Stromal cell of bone marrow (primary cell): ENCODE results near the gene REST.

Source experiments
- DNase-seq: peaks from one replicate; pipeline ENCODE4 v3.0.0-alpha.2; 2012; ENCODE audit warnings: low read depth

The REST gene

DNA sequence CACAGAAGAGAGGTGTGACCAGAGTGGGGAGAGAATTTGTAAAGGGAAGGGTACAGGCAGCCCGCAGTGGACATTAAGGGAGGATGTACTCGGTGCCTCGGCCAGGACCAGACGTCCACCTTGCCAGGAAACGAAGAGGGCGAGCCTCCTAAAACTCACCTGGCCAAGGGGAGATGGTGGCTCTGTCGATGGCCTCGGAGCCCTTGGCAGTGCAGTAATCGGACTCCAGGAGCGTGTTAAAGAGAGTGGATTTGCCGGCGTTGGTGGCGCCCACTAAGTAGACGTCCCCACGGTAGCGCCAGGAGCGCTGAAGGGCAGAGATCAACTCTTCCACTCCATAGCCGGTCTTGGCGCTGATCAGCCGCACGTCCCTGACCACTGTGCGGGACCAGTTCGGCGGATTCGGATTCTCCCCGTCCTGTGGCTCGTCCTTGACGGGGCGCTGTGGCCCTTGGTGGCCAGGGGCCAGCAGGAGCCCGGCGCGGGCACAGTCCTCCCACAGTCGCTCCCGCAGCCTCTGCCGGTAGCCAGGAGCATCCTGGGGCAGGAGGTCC is 68.7 kb downstream of the REST start:
- DNase-seq, result no peak

DNA sequence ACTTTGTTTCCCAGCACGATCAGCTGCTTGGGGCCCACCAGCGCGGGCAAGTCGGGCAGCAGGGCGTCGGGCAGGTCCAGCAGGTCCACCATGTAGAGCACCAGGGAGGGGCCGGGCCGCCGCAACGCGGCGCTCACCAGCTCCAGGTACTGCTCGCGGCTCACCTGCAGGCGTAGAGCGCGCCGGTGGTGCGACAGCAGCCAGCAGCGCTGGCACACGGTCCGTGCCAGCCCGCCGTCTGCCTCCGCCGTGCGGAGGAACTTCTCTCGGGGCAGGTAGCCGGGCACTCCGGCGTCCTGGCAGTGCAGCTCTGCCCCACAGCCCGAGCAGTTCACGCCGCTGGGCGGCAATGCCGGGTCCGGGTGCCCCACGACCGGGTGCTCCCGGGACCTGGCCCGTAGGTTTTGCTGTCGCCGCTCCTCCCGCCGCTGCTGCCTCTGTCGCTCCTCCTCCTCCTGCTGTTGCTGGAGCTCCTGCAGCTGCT is 69.2 kb downstream of the REST start:
- no peak for DNase-seq

DNA sequence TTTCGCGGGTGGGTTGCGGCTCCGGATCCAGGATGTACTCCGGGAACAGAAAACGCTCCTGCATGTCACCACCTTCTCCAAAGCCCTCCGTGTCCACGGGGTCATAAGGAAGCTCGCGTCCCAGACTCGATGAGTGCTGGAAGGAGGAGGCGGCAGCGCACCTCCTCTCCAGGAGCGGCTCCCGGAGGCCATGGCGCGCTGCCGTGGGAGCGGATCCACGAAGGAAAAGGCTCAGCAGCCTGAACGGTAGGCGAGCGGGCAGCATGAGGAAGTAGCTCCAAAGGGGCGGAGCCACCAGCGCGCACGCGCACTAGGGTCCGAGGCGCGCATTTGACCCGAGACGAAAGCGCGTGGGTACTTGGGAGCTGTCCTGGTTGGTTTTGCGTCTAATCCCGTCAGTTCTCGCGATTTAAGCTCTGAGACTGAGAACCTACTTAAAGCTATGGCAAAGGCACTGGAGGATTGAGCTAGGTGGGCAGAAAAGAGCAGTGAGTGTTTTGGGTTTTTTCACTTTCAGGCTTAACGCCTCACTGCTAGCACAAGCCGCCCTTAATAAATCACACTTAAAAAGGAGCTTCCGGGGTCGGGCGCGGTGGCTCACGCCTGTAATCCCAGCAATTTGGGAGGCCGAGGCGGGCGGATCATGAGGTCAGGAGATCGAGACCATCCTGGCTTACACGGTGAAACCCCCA is 69.8 kb downstream of the REST start, which contains the start of gene NOA1:
Gene NOA1 (minus strand): TSS at position 286 of the 692 bp plus-strand sequence. CDS start 21 bp downstream, at position 265.
- peak; percentile 98 for DNase-seq

DNA sequence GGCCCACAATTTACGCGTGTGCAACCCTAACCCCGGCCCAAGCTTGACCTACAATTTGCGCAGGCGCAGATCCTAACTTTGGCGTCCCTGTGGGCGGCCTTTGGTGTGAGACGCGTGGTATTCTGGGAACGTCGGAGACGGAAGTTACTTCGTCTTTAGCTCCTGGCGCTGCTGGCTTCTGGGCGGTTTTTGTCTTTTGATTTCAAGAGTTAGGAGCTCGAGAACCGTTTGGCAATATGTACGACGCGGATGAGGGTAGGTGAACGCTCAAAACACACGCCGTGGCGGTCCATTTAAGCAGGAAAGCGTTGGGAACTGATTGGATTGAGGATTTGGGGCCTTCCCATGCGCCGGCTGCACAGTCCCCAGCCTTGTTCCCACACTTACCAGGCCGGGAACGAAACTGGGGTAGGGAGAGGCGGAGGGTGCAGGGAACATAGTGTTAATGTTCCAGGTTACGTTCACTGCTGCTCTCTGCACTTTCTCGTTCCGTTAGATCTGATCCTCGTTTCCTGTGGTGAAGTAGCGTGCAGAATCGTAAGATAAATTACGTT is 71.1 kb downstream of the REST start, which contains the start of gene POLR2B:
Gene POLR2B (plus strand): TSS at position 147 of the 554 bp plus-strand sequence. CDS start 90 bp downstream, at position 237.
- DNase-seq, result peak; percentile 93

DNA sequence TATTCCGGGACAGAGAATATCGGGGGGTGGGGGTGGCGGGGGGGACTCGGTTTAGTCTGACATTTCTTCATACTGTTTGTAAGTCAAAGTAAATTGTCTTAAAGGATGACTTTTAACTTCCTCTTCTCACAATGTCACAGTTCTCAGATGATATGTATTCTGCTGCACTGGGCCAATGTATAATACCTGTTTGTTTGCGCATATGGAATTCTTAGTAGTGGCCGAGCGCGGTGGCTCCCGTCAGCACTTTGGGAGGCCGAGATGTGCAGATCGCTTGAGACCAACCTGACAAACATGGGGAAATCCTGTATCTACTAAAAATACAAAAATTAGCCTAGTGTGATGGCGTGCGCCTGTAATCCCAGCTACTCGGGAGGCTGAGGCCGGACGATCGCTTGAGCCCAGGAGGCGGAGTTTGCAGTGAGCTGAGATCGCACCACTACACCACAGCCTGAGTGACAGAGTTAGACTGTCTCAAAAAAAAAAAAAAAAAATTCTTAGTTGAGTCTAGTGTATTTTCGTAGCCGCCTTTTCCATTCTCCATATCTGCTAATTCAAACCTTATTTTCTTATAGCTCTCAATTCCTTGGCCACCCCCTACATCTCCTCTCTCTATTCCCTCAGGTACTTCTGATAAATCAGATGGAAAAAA is 71.8 kb downstream of the REST start:
- no peak for DNase-seq

DNA sequence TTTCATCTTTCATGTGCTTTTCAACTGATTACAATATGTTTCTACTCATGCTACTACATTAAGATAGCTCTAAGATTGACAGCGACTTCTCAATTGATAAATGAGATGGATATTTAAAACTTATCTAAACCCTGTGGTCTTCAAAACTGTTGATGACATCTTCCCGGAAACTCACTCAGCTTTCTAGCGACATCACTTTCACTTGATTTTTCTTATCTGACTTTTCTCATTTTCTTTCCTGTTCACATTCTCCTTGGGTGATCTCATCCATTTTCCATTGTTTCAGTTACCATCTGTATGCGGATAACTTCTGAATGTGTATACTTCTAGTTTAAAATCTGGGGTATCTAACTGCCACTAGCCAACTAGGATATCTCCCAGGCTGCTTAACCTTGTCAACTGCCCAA is 74.1 kb downstream of the REST start:
- DNase-seq, result no peak

DNA sequence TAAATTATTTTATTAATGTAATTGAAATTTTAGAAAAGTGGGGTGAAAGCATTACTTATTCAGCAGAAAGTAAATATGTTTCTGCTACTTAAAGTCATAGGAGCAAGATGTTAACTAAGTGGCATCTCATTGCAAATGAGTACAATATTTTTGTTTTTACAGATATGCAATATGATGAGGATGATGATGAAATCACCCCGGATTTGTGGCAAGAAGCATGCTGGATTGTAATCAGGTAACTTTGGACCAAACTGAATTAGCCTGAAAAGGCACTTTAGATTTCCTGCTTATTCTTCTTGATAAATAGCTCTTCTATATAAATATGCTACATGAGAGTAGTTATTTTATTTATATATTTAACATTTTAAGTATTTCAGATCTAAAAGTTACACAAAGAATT is 78.5 kb downstream of the REST start:
- DNase-seq, result no peak

DNA sequence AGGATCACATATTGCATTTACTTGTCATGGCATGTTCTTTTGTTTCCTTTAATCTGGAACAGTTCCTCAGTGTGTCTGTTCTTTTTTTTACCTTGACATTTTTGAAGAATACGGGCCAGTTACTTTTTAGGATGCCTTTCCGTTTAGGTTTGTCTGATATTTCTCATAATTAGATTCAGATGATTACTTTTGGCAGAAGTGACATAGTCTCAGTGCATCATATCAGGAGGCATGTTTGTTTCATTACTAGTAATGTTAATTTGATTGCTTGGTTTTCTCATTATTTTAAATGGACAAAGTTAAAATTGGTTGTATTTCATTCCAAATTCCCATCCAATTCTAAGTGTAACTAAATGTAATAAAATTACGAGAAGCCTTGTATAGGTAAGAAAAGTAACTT is 79.3 kb downstream of the REST start:
- no peak for DNase-seq

DNA sequence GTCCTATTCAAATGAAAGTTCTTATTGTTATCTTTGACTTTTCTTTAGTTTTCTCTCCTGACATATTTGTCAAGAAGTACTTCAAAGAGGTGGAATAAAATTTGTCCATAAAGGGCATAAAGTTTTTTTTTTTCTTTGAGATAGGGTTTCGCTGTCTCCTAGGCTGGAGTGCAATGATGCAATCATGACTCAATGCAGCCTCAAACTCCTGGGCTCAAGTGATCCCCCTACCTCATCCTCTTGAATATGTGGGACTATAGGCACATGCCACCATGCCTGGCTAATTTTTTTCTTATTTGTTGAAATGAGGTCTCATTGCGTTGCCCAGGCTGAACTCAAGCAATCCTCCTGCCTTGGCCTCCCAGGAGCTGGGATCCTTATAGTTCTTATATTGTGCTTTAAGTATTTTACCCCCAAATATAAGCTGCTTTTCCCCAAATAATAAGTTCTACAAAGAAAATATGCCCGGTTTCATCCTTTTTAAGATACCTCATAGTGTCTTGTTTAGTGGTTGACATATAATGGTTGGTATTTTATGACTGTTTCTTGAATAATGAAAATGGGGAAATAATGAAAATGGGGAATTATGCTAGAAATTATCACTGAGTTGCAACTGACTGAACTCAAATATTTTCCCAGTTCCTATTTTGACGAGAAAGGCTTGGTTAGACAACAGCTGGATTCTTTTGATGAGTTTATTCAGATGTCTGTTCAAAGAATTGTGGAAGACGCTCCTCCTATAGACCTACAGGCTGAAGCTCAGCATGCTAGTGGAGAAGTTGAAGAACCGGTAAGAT is 82.6 kb downstream of the REST start:
- no peak for DNase-seq

DNA sequence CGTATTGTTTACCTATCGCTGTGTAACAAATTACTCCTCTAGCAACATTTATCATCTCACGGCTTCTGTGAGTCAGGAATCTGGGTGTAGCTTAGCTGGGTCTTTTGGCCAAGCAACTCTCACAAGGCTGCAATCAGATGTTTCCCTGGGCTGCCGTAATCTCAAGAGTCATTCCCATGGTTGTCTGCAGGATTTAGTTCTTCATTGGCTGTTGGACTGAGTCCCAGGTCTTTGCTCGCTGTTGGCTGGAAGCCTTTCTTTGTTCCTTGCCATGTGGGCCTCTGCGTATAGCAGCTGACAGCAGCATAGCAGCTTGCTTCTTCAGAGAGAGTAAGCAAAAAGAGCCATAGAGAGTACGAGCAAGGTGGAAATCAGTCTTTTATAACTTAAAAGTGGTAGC is 87.8 kb downstream of the REST start:
- DNase-seq, result peak; percentile 93

DNA sequence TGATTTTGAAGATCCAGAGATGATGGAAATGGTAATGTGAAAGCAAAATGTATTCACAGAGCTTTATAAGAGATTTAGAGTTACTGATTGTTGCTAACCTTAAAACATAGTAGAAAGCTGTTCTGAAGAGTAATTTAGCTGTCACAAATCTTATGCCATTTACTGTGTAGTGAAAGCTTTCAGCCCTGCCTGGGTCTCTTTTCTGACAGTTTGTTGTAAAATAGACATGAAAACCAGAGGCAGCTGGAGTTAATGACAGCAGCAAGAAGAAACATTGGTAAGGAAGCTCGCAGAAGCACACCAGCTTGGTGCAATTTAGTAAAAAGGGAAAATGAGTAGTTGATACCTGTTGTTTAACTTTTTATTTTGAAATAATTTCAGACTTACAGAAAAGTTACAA is 92.1 kb downstream of the REST start:
- DNase-seq, result no peak

DNA sequence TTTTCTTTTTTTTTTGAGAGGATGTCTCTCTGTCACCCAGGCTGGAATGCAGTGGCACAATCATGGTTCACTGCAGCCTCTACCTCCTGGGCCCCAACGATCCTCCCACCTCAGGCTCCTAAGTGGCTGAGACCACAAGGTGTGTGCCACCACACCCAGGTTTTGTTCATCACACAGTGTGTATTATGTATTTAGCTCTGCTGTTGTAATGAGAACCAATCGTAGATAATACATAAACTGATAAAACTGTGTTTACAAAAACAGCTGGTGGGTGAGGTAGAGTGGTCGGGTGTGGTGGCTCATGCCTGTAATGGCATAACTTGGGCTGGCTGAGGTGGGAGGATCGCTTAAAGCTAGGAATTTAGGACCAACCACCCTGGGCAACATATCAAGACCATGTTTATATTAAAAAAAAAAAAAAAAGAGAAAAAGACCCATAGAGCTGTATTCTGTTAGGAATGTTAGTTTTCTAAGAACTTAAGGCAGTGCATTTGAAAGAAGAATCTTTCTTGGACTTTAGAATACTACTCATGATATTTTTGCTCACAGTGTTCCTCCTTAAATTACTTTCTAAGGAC is 105.9 kb downstream of the REST start:
- DNase-seq, result no peak
